ENCODE data around the gene PDLIM4.

GRCh38 chr5:132227485-132228240, 29.8 kb upstream of the PDLIM4 start, which contains the start of gene P4HA2:
- peak; percentile 81 for TF ChIP-seq POLR2A (IDR thresholded peaks at IDR 0.05)
- TF ChIP-seq, protein P1, sequence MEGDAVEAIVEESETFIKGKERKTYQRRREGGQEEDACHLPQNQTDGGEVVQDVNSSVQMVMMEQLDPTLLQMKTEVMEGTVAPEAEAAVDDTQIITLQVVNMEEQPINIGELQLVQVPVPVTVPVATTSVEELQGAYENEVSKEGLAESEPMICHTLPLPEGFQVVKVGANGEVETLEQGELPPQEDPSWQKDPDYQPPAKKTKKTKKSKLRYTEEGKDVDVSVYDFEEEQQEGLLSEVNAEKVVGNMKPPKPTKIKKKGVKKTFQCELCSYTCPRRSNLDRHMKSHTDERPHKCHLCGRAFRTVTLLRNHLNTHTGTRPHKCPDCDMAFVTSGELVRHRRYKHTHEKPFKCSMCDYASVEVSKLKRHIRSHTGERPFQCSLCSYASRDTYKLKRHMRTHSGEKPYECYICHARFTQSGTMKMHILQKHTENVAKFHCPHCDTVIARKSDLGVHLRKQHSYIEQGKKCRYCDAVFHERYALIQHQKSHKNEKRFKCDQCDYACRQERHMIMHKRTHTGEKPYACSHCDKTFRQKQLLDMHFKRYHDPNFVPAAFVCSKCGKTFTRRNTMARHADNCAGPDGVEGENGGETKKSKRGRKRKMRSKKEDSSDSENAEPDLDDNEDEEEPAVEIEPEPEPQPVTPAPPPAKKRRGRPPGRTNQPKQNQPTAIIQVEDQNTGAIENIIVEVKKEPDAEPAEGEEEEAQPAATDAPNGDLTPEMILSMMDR (IDR thresholded peaks at IDR 0.05) = peak in 1 of 4 donors; percentile 38
